IMR-90 (cell line): ENCODE data around the gene TTC28. TPM values are rescaled to one million over a fixed set of nuclear protein-coding genes. Genes with fewer than 3 reads are reported as not detected.

ENCODE experiments used
- ATAC-seq: fragments of 200-7000 bp; cut with Tn5 transposase; 2 replicates; pipeline ENCODE4 v1.9.1; 2020; ENCODE audit warnings: low read depth, mild to moderate bottlenecking, moderate library complexity
- BruUV-seq: library from RNA; stranded (reverse); fragments of 400-500 nt; replicated peaks from 2 replicates; lab custom pipeline; 2021; lab: Mats Ljungman, UMichigan
- CTCF ChIA-PET: fragments of 300-600 bp; formaldehyde crosslinking; extraction: SDS; loops from one replicate; lab custom pipeline; 2021; ENCODE audit warnings: antibody characterized with exemption; lab: Yijun Ruan, JAX
- POLR2A ChIA-PET: fragments of 300-600 bp; sonication (Branson Sonifier 250); formaldehyde crosslinking; loops from one replicate; lab custom pipeline; 2022; ENCODE audit warnings: antibody characterized with exemption; ENCODE audit not compliant: unreplicated experiment; lab: Charles Lee
- DNase-seq: peaks from one replicate; pipeline ENCODE4 v3.0.0; 2013
- H2AFZ ChIP-seq: replicated peaks from 2 replicates; pipeline ENCODE3; 2013; ENCODE audit warnings: low read length, mild to moderate bottlenecking; ENCODE audit not compliant: poor library complexity
- H2AK5ac ChIP-seq: 2 replicates; pipeline ENCODE4 v1.6.1; 2013; ENCODE audit warnings: low read depth, low read length, inconsistent platforms
- H2AK9ac ChIP-seq: replicated peaks from 2 replicates; pipeline ENCODE3; 2013; ENCODE audit warnings: mild to moderate bottlenecking, low read depth, low read length, moderate library complexity; ENCODE audit not compliant: poor library complexity
- H2BK120ac ChIP-seq: 2 replicates; pipeline ENCODE4 v1.6.1; 2013; ENCODE audit warnings: low read depth, low read length, inconsistent platforms
- H2BK15ac ChIP-seq: 3 replicates; pipeline ENCODE4 v1.6.1; 2013; ENCODE audit warnings: low read depth, low read length, inconsistent platforms
- H2BK20ac ChIP-seq: 2 replicates; pipeline ENCODE4 v1.6.1; 2013; ENCODE audit warnings: low read depth, mild to moderate bottlenecking, inconsistent platforms, low read length, moderate library complexity
- H2BK5ac ChIP-seq: 2 replicates; pipeline ENCODE4 v1.6.1; 2013; ENCODE audit warnings: mild to moderate bottlenecking, low read depth, low read length, inconsistent platforms; ENCODE audit not compliant: poor library complexity, severe bottlenecking
- H3K14ac ChIP-seq: replicated peaks from 2 replicates; pipeline ENCODE4 v1.6.1; 2013; ENCODE audit warnings: low read depth, low read length, inconsistent platforms
- H3K18ac ChIP-seq: 2 replicates; pipeline ENCODE4 v1.6.1; 2013; ENCODE audit warnings: low read depth, low read length, control low read depth
- H3K23ac ChIP-seq: 2 replicates; pipeline ENCODE4 v1.6.1; 2013; ENCODE audit warnings: low read depth, low read length, inconsistent platforms
- H3K27ac ChIP-seq: 2 replicates; pipeline ENCODE4 v1.5.1; 2013; ENCODE audit warnings: mild to moderate bottlenecking, control low read depth, low read length; ENCODE audit not compliant: insufficient read depth
- H3K27me3 ChIP-seq: 2 replicates; pipeline ENCODE4 v1.6.1; 2013; ENCODE audit warnings: low read length; ENCODE audit not compliant: control insufficient read depth, insufficient read depth
- H3K36me3 ChIP-seq: 2 replicates; pipeline ENCODE4 v1.6.1; 2013; ENCODE audit warnings: low read length, mixed read lengths; ENCODE audit not compliant: control insufficient read depth, insufficient read depth
- H3K4ac ChIP-seq: 2 replicates; pipeline ENCODE4 v1.6.1; 2013; ENCODE audit warnings: low read depth, low read length, inconsistent platforms
- H3K4me1 ChIP-seq: 2 replicates; pipeline ENCODE4 v1.6.1; 2013; ENCODE audit warnings: low read length, mixed read lengths; ENCODE audit not compliant: control insufficient read depth, insufficient read depth
- H3K4me2 ChIP-seq: 2 replicates; pipeline ENCODE4 v1.6.1; 2013; ENCODE audit warnings: low read depth, mild to moderate bottlenecking, control low read depth, low read length, moderate library complexity
- H3K4me3 ChIP-seq: 2 replicates; pipeline ENCODE4 v1.5.1; 2013; ENCODE audit warnings: low read depth, mild to moderate bottlenecking, control low read depth, low read length, moderate library complexity; ENCODE audit not compliant: insufficient read depth
- H3K56ac ChIP-seq: 2 replicates; pipeline ENCODE4 v1.6.1; 2013; ENCODE audit warnings: low read length, inconsistent platforms; ENCODE audit not compliant: insufficient read depth; ENCODE audit errors: extremely low read depth
- H3K79me1 ChIP-seq, 2 experiments: 2 replicates each; pipeline ENCODE4 v1.6.1; 2013; ENCODE audit warnings: low read length in 2 of 2, inconsistent platforms in 1 of 2, low read depth in 1 of 2
- H3K9ac ChIP-seq: 2 replicates; pipeline ENCODE4 v1.6.1; 2013; ENCODE audit warnings: low read depth, low read length, control low read depth
- H3K9me1 ChIP-seq: 2 replicates; pipeline ENCODE4 v1.6.1; 2013; ENCODE audit warnings: low read length, inconsistent platforms; ENCODE audit not compliant: insufficient read depth
- H3K9me3 ChIP-seq: 2 replicates; pipeline ENCODE4 v1.6.1; 2013; ENCODE audit warnings: low read length; ENCODE audit not compliant: control insufficient read depth, insufficient read depth
- H4K20me1 ChIP-seq: 2 replicates; pipeline ENCODE4 v1.6.1; 2013; ENCODE audit warnings: low read length, inconsistent platforms; ENCODE audit not compliant: insufficient read depth
- H4K5ac ChIP-seq: 2 replicates; pipeline ENCODE4 v1.6.1; 2013; ENCODE audit warnings: mild to moderate bottlenecking, low read depth, low read length, control low read depth
- H4K8ac ChIP-seq, 2 experiments: 2 replicates each; pipeline ENCODE4 v1.6.1; 2013; ENCODE audit warnings: low read depth in 2 of 2, low read length in 2 of 2, control low read depth in 1 of 2, inconsistent platforms in 1 of 2
- H4K91ac ChIP-seq: 2 replicates; pipeline ENCODE4 v1.6.1; 2013; ENCODE audit warnings: low read depth, low read length, inconsistent platforms; ENCODE audit not compliant: insufficient read depth
- BHLHE40 ChIP-seq: fragments of 150-350 bp; IDR thresholded peaks from 2 replicates; pipeline ENCODE4 v1.6.1; 2016; ENCODE audit warnings: mild to moderate bottlenecking, low read depth, low read length
- CEBPB ChIP-seq: IDR thresholded peaks from 2 replicates; pipeline ENCODE4 v1.6.1; 2012; ENCODE audit warnings: low read depth, low read length, improper control_type of control experiment
- CHD1 ChIP-seq: IDR thresholded peaks from 2 replicates; pipeline ENCODE4 v1.6.1; 2012; ENCODE audit warnings: low read depth, low read length, improper control_type of control experiment
- CTCF ChIP-seq: conservative IDR thresholded peaks from 2 replicates; pipeline ENCODE4 v1.5.1; 2012; ENCODE audit warnings: mild to moderate bottlenecking, low read depth, low read length, improper control_type of control experiment
- ELK1 ChIP-seq: fragments of 150-350 bp; IDR thresholded peaks from 2 replicates; pipeline ENCODE4 v1.6.1; 2016; ENCODE audit warnings: low read depth, mild to moderate bottlenecking, low read length, moderate library complexity, borderline replicate concordance
- MAFK ChIP-seq: IDR thresholded peaks from 2 replicates; pipeline ENCODE4 v1.6.1; 2012; ENCODE audit warnings: low read depth, low read length, improper control_type of control experiment
- MXI1 ChIP-seq: IDR thresholded peaks from 2 replicates; pipeline ENCODE4 v1.6.1; 2012; ENCODE audit warnings: low read depth, mild to moderate bottlenecking, low read length, moderate library complexity, borderline replicate concordance
- RCOR1 ChIP-seq: IDR thresholded peaks from 2 replicates; pipeline ENCODE4 v1.6.1; 2012; ENCODE audit warnings: mild to moderate bottlenecking, low read length, improper control_type of control experiment; ENCODE audit not compliant: insufficient replicate concordance
- RFX5 ChIP-seq: IDR thresholded peaks from 2 replicates; pipeline ENCODE4 v1.8.0; 2012; ENCODE audit warnings: low read depth, mild to moderate bottlenecking, low read length, moderate library complexity
- WGBS, 2 experiments: methylation state at CpG; one replicate each; pipeline versions ENCODE4 v1.1.5 to v1.1.7; 2013; ENCODE audit warnings: missing lambda C conversion rate in 2 of 2; ENCODE audit not compliant: insufficient read length in 1 of 2; ENCODE audit errors: extremely low coverage in 2 of 2; 5-methylcytosine and 5-hydroxymethylcytosine counted together
- dilution Hi-C: fragments of 300-500 bp; cut with HindIII; formaldehyde crosslinking; loops from one replicate; pipeline ENCODE4 v1.14.3; 2018; ENCODE audit warnings: low sequenced_read_pairs; ENCODE audit not compliant: unreplicated experiment
- in situ Hi-C: fragments of 300-500 bp; cut with MboI; formaldehyde crosslinking; loops from 3 replicates; pipeline ENCODE4 v1.14.3; 2019; ENCODE audit warnings: low sequenced_read_pairs, inconsistent platforms, mixed read lengths
- intact Hi-C: fragments of 100-400 bp; cut with micrococcal nuclease; formaldehyde crosslinking; loops from 2 replicates; pipeline ENCODE4 v1.10.0; 2022
- polyA plus RNA-seq, 3 experiments: library from polyadenylated mRNA; depleted of rRNA; stranded (reverse); fragments of >200 nt; gene quantifications; 2 replicates each; pipeline ENCODE4 v1.2.3, GENCODE V29; 2012; ENCODE audit warnings: low replicate concordance in 1 of 3
- total RNA-seq: library from RNA; depleted of rRNA; stranded (reverse); fragments of >200 nt; gene quantifications from 2 replicates; pipeline ENCODE4 v1.2.3, GENCODE V29; 2012

TTC28 gene
- total and polyA plus RNA-seq, 2 of the 4 experiments (the other 2 are of a cell fraction), result 5.6 to 13.3 TPM

GRCh38 chr22:28440592-28441390, 238.8 kb downstream of the TTC28 start (continued):
- TF ChIP-seq ELK1 (no peak), CHD1 (no peak), CEBPB (no peak)

GRCh38 chr22:28438183-28438768, 241.4 kb downstream of the TTC28 start:
- Histone ChIP-seq H3K9ac (no peak overlapping the region), H2BK20ac (no peak overlapping the region), H3K23ac (no peak overlapping the region), H2AK9ac (no peak overlapping the region), H4K8ac (no peak overlapping the region), H3K4me3 (no peak overlapping the region), H3K27me3 (no peaks in the 10 kb centered on the region), H4K5ac (no peak overlapping the region), H3K4me1 (peaks cover 5% of the 10 kb centered on the region; the same call in 1 of the 2 replicates), H2AFZ (no peak overlapping the region), H4K91ac (no peak overlapping the region), H2BK120ac (no peak overlapping the region), H2BK5ac (no peak overlapping the region), H3K4me2 (no peak overlapping the region), H3K27ac (no peak overlapping the region), H3K4ac (no peak overlapping the region), H2BK15ac (no peak overlapping the region), H4K20me1 (no peaks in the 10 kb centered on the region), H3K18ac (no peak overlapping the region), H3K56ac (no peak overlapping the region), H3K14ac (no peak overlapping the region), H2AK5ac (no peak overlapping the region), H3K36me3 (no peaks in the 10 kb centered on the region), H3K9me3 (no peaks in the 10 kb centered on the region), H3K9me1 (no peaks in the 10 kb centered on the region), H3K79me1 (peaks cover 21 to 25% of the 10 kb centered on the region in 2 experiments)
- in situ Hi-C loops (loop anchor here (25.0 kb wide), 1 partner anchor 376 kb away; no protein-coding TSS in a partner anchor), dilution Hi-C loops (no loop called here), intact Hi-C loops (no loop called here)
- DNase-seq (no peak), ATAC-seq (no peak)
- ChIA-PET CTCF (interaction anchor here (0.6 kb wide), 2 partner anchors 18 to 157 kb away, joined by 3 to 4 read pairs; no protein-coding TSS in a partner anchor), POLR2A (no interaction called here)
- WGBS, 2 experiments, result no CpG with 5 or more reads among the region's 1 CpG
- BruUV-seq, result no TSS peak
- TF ChIP-seq BHLHE40 (no peak), MAFK (no peak), RFX5 (no peak), RCOR1 (no peak), ELK1 (no peak), MXI1 (no peak), CHD1 (no peak), CTCF (no peak)
